ENCODE data around the gene KRTAP5-1.

DNA sequence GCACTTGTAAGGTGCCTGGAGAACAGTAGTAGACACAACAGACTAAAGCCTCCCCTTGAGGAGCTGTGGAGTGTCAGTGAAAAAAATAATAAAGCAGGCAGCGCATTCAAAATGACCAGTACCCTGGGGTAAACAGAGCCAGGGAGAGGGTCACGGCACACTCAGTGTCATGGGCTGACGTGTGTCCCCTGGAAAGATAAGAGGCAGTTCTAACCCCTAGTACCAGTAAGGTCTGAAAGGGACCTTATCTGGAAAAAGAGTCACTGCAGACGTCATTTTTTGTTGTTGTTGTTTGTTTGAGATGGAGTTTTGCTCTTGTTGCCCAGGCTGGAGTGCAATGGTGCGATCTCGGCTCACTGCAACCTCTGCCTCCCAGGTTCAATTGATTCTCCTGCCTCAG, 45.0 kb downstream of the KRTAP5-1 start:
- TF ChIP-seq, protein P1, sequence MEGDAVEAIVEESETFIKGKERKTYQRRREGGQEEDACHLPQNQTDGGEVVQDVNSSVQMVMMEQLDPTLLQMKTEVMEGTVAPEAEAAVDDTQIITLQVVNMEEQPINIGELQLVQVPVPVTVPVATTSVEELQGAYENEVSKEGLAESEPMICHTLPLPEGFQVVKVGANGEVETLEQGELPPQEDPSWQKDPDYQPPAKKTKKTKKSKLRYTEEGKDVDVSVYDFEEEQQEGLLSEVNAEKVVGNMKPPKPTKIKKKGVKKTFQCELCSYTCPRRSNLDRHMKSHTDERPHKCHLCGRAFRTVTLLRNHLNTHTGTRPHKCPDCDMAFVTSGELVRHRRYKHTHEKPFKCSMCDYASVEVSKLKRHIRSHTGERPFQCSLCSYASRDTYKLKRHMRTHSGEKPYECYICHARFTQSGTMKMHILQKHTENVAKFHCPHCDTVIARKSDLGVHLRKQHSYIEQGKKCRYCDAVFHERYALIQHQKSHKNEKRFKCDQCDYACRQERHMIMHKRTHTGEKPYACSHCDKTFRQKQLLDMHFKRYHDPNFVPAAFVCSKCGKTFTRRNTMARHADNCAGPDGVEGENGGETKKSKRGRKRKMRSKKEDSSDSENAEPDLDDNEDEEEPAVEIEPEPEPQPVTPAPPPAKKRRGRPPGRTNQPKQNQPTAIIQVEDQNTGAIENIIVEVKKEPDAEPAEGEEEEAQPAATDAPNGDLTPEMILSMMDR (IDR thresholded peaks at IDR 0.05) = no peak
- TF ChIP-seq POLR2A (IDR thresholded peaks at IDR 0.05) = no peak

Data from prostate gland (tissue), 2 donors.